Mucosa of descending colon (tissue), 3 donors: Measurements from ENCODE around the gene SFI1. TPM values are rescaled to one million over a fixed set of nuclear protein-coding genes. Genes with fewer than 3 reads are reported as not detected.
"Not testable (repeated sequence)": the region's sequence is repeated elsewhere in the genome, so short reads cannot be mapped to it uniquely, and the experiment has no call there.

Source experiments
- ATAC-seq: fragments of 200-7000 bp; cut with Tn5 transposase; one replicate; pipeline ENCODE4 v1.9.1; 2020; ENCODE audit warnings: mild to moderate bottlenecking, moderate library complexity
- DNase-seq, 3 donors: peaks; one replicate each; pipeline ENCODE4 v3.0.0-alpha.2; 2020
- H3K36me3 ChIP-seq: fragments of 200-600 bp; one replicate; pipeline ENCODE4 v1.8.0; 2021; ENCODE audit warnings: low read depth, mild to moderate bottlenecking
- H3K4me1 ChIP-seq: fragments of 200-600 bp; one replicate; pipeline ENCODE4 v1.8.0; 2021; ENCODE audit warnings: low read depth, mild to moderate bottlenecking
- H3K4me3 ChIP-seq: fragments of 200-600 bp; one replicate; pipeline ENCODE4 v1.8.0; 2021; ENCODE audit warnings: mild to moderate bottlenecking
- H3K9me3 ChIP-seq: fragments of 200-600 bp; one replicate; pipeline ENCODE4 v1.8.0; 2021; ENCODE audit warnings: mild to moderate bottlenecking
- intact Hi-C, 2 donors: fragments of 100-400 bp; cut with DNase I in 1 of 2; cut with micrococcal nuclease in 1 of 2; formaldehyde crosslinking; loops; one replicate each; pipeline versions ENCODE4 v1.11.0 to v1.11.1; 2022; cut with DNase I, micrococcal nuclease
- total RNA-seq, 3 donors: library from RNA; stranded (reverse); fragmentation: NEBNext Ultra II Directional in 2 of 3; extraction: Animal tissue kit (Norgen Biotek cat#: 25700) in 2 of 3; gene quantifications; one replicate each; pipeline versions ENCODE4 v1.2.1 to v1.2.4, GENCODE V29; 2021 to 2023
- TF ChIP-seq, protein P1 (sequence below): fragments of 200-600 bp; IDR thresholded peaks from one replicate; pipeline ENCODE4 v1.8.0; 2022; ENCODE audit warnings: antibody characterized with exemption, mild to moderate bottlenecking
- donor health status: DM: no; HTN: no; CAD: no; lungs with moderate emphysema.
- donor health status: DM: no; HTN: no; CAD: no.
- donor health status: DM: no; HTN: yes; CAD: no.

The SFI1 gene
- total RNA-seq, 3 donors from 2014 or later, result 34.4 to 52.6 (median 49.5) TPM

- H3K4me1 ChIP-seq, result peaks cover 4% of the 10 kb centered on the region
- H3K4me3 ChIP-seq, result no peak overlapping the region
- ATAC-seq, result peak; percentile 94
- DNase-seq, result peak in 1 of 3 donors; percentile 22
- H3K36me3 ChIP-seq, result no peaks in the 10 kb centered on the region
- no peaks in the 10 kb centered on the region for H3K9me3 ChIP-seq
- intact Hi-C loops, result no loop called here
- TF ChIP-seq, protein P1, sequence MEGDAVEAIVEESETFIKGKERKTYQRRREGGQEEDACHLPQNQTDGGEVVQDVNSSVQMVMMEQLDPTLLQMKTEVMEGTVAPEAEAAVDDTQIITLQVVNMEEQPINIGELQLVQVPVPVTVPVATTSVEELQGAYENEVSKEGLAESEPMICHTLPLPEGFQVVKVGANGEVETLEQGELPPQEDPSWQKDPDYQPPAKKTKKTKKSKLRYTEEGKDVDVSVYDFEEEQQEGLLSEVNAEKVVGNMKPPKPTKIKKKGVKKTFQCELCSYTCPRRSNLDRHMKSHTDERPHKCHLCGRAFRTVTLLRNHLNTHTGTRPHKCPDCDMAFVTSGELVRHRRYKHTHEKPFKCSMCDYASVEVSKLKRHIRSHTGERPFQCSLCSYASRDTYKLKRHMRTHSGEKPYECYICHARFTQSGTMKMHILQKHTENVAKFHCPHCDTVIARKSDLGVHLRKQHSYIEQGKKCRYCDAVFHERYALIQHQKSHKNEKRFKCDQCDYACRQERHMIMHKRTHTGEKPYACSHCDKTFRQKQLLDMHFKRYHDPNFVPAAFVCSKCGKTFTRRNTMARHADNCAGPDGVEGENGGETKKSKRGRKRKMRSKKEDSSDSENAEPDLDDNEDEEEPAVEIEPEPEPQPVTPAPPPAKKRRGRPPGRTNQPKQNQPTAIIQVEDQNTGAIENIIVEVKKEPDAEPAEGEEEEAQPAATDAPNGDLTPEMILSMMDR, result no peak
Measured at GRCh38 chr22:31477329-31477728, 19.0 kb upstream of the SFI1 start.

- intact Hi-C loops, result no loop called here
- TF ChIP-seq, protein P1, result no peak
- Histone ChIP-seq H3K36me3 (no peaks in the 10 kb centered on the region), H3K4me3 (no peak overlapping the region), H3K9me3 (no peaks in the 10 kb centered on the region), H3K4me1 (peaks cover 6% of the 10 kb centered on the region)
- DNase-seq, result no peak
- ATAC-seq, result no peak
Measured at GRCh38 chr22:31481129-31481528, 15.2 kb upstream of the SFI1 start.

DNA sequence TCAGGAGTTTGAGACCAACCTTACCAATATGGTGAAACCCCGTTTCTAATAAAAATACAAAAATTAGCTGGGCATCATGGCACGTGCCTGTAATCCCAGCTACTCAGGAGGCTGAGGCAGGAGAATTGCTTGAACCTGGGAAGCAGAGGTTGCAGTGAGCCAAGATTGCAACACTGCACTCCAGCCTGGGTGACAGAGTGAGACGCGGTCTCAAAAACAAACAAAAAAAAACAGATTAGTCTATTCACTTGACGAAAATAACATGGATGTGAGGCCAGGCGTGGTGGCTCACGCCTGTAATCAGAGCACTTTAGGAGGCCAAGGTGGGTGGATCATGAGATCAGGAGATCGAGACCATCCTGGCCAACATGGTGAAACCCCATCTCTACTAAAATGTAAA, 13.9 kb upstream of the SFI1 start:
- H3K9me3 ChIP-seq, ATAC-seq, DNase-seq, H3K4me1 ChIP-seq, H3K36me3 ChIP-seq, H3K4me3 ChIP-seq, intact Hi-C loops: not testable (repeated sequence)

GRCh38 chr22:31486369-31486768, 10.0 kb upstream of the SFI1 start:
- H3K9me3 ChIP-seq, DNase-seq, intact Hi-C loops, H3K36me3 ChIP-seq, H3K4me3 ChIP-seq, ATAC-seq: not testable (repeated sequence)
- H3K4me1 ChIP-seq, result peaks cover 20% of the 10 kb centered on the region

- no peak overlapping the region for H3K4me3 ChIP-seq
- TF ChIP-seq, protein P1, result no peak
- intact Hi-C loops, result no loop called here
- ATAC-seq (no peak), DNase-seq (no peak)
- peaks cover 20% of the 10 kb centered on the region for H3K4me1 ChIP-seq
- no peaks in the 10 kb centered on the region for H3K36me3 ChIP-seq
- H3K9me3 ChIP-seq, result no peaks in the 10 kb centered on the region
Measured at GRCh38 chr22:31486951-31487350, 9.4 kb upstream of the SFI1 start.

GRCh38 chr22:31488346-31488883, 7.9 kb upstream of the SFI1 start:
- no peaks in the 10 kb centered on the region for H3K9me3 ChIP-seq
- H3K36me3 ChIP-seq, result no peaks in the 10 kb centered on the region
- no peak for DNase-seq
- intact Hi-C loops, result no loop called here
- peaks cover 20% of the 10 kb centered on the region for H3K4me1 ChIP-seq
- TF ChIP-seq, protein P1, result no peak
- no peak for ATAC-seq
- H3K4me3 ChIP-seq, result no peak overlapping the region
